Endodermal cell (in vitro differentiated cells): Measurements from ENCODE around the gene SNX9. TPM values are rescaled to one million over a fixed set of nuclear protein-coding genes. Genes with fewer than 3 reads are reported as not detected.
A peak's percentile ranks its signal among the peaks of the same experiment; 100 is the strongest.
"Not testable (repeated sequence)": the region's sequence is repeated elsewhere in the genome, so short reads cannot be mapped to it uniquely, and the experiment has no call there.

Experiments used
- DNase-seq: peaks from one replicate; pipeline ENCODE4 v3.0.0-alpha.2; 2017
- H3K27ac ChIP-seq: 2 replicates; pipeline ENCODE4 v1.5.1; 2013; ENCODE audit warnings: mild to moderate bottlenecking, low read depth, low read length, moderate library complexity
- H3K27me3 ChIP-seq: 2 replicates; pipeline ENCODE4 v1.6.1; 2013; ENCODE audit warnings: mild to moderate bottlenecking, low read length, moderate library complexity; ENCODE audit not compliant: insufficient read depth, control insufficient read depth, poor library complexity, severe bottlenecking
- H3K36me3 ChIP-seq: 2 replicates; pipeline ENCODE4 v1.7.0; 2013; ENCODE audit warnings: mild to moderate bottlenecking, low read length, moderate library complexity; ENCODE audit not compliant: control insufficient read depth, insufficient read depth
- H3K4me1 ChIP-seq: one replicate; pipeline ENCODE4 v1.7.0; 2013; ENCODE audit warnings: low read length; ENCODE audit not compliant: control insufficient read depth, insufficient read depth
- H3K4me3 ChIP-seq: 2 replicates; pipeline ENCODE4 v1.5.1; 2013; ENCODE audit warnings: mild to moderate bottlenecking, low read length, moderate library complexity
- H3K9ac ChIP-seq: 2 replicates; pipeline ENCODE4 v1.6.1; 2013; ENCODE audit warnings: mild to moderate bottlenecking, low read length, moderate library complexity; ENCODE audit not compliant: poor library complexity, severe bottlenecking; ENCODE audit errors: extremely low read depth
- H3K9me3 ChIP-seq: 2 replicates; pipeline ENCODE4 v1.6.1; 2013; ENCODE audit warnings: mild to moderate bottlenecking, low read length, moderate library complexity; ENCODE audit not compliant: control insufficient read depth
- H3K27ac Mint-ChIP-seq: 2 replicates; pipeline ENCODE4 v1.8.0; 2020; ENCODE audit warnings: mixed read lengths
- H3K27me3 Mint-ChIP-seq: 2 replicates; pipeline ENCODE4 v1.8.0; 2021; ENCODE audit warnings: mild to moderate bottlenecking, mixed read lengths; ENCODE audit not compliant: insufficient read depth
- H3K36me3 Mint-ChIP-seq: 2 replicates; pipeline ENCODE4 v1.8.0; 2020; ENCODE audit warnings: low read depth, mixed read lengths
- H3K4me1 Mint-ChIP-seq: 2 replicates; pipeline ENCODE4 v1.8.0; 2020; ENCODE audit warnings: mixed read lengths
- H3K4me3 Mint-ChIP-seq: 2 replicates; pipeline ENCODE4 v1.8.0; 2020; ENCODE audit warnings: mild to moderate bottlenecking, moderate library complexity, mixed read lengths
- H3K9me3 Mint-ChIP-seq: 2 replicates; pipeline ENCODE4 v1.8.0; 2020; ENCODE audit warnings: mild to moderate bottlenecking, mixed read lengths
- CTCF ChIP-seq: fragments of 200-600 bp; sonication (generic); conservative IDR thresholded peaks from 2 replicates; pipeline ENCODE4 v1.5.0; 2021; ENCODE audit warnings: antibody characterized with exemption, mild to moderate bottlenecking
- WGBS, 2 experiments: methylation state at CpG; one replicate each; pipeline versions ENCODE4 v1.1.5 to v1.1.7; 2013; ENCODE audit warnings: missing lambda C conversion rate in 2 of 2, mixed read lengths in 1 of 2; ENCODE audit not compliant: insufficient coverage in 1 of 2, insufficient read length in 1 of 2; 5-methylcytosine and 5-hydroxymethylcytosine counted together
- total RNA-seq, 2 donors: library from RNA; stranded (reverse); fragmentation: NEBNext Ultra II Directional in 1 of 2; extraction: Animal tissue kit (Norgen Biotek cat#: 25700) in 1 of 2; gene quantifications; 2 replicates in 1 of 2; 3 replicates in 1 of 2; pipeline ENCODE4 v1.2.1, GENCODE V29; 2021

Gene SNX9
- total RNA-seq, 2 donors from 2014 or later: 30.6 to 33.0 TPM

- Histone ChIP-seq H3K4me3 (no peak overlapping the region), H3K4me1 (no peaks in the 10 kb centered on the region), H3K27me3 (no peaks in the 10 kb centered on the region), H3K9me3 (peaks cover 11% of the 10 kb centered on the region), H3K9ac (no peak overlapping the region), H3K27ac (no peak overlapping the region), H3K36me3 (peaks cover 43% of the 10 kb centered on the region)
- DNase-seq: no peak
- H3K4me3 Mint-ChIP-seq: no peak overlapping the region
- no peaks in the 10 kb centered on the region for H3K4me1 Mint-ChIP-seq
- peaks cover 12% of the 10 kb centered on the region for H3K9me3 Mint-ChIP-seq
- H3K27ac Mint-ChIP-seq: peak overlapping the region; percentile 49
- 90 to 96% methylated on average over 5 of the region's 5 CpGs for WGBS, 2 experiments
- H3K27me3 Mint-ChIP-seq: no peaks in the 10 kb centered on the region
- peak; percentile 75 for TF ChIP-seq CTCF
- H3K36me3 Mint-ChIP-seq: peaks cover 51% of the 10 kb centered on the region
Observed at GRCh38 chr6:157946865-157947532, 124.0 kb downstream of the SNX9 start.

GRCh38 chr6:157950899-157951298 lies 127.9 kb downstream of the SNX9 start:
- H3K9me3 ChIP-seq: peaks cover 11% of the 10 kb centered on the region
- not testable (repeated sequence) for H3K9ac ChIP-seq, H3K4me3 Mint-ChIP-seq, H3K27me3 Mint-ChIP-seq, H3K27ac ChIP-seq, DNase-seq, H3K27ac Mint-ChIP-seq, H3K4me3 ChIP-seq, H3K27me3 ChIP-seq, H3K36me3 ChIP-seq
- peaks cover 13% of the 10 kb centered on the region for H3K4me1 ChIP-seq
- WGBS, 2 experiments: 100% methylated on average over 1 of the region's 1 CpG; no CpG with 5 or more reads in 1 of the 2 experiments
- peaks cover 16% of the 10 kb centered on the region for H3K36me3 Mint-ChIP-seq
- H3K9me3 Mint-ChIP-seq: peaks cover 12% of the 10 kb centered on the region
- peaks cover 23% of the 10 kb centered on the region for H3K4me1 Mint-ChIP-seq

GRCh38 chr6:157951828-157952227 lies 128.8 kb downstream of the SNX9 start:
- Mint-ChIP-seq H3K4me3 (no peak overlapping the region), H3K27ac (no peak overlapping the region), H3K27me3 (no peaks in the 10 kb centered on the region), H3K36me3 (peaks cover 9% of the 10 kb centered on the region), H3K9me3 (peaks cover 14% of the 10 kb centered on the region), H3K4me1 (peaks cover 23% of the 10 kb centered on the region)
- peaks cover 11% of the 10 kb centered on the region for H3K9me3 ChIP-seq
- H3K27me3 ChIP-seq: no peaks in the 10 kb centered on the region
- TF ChIP-seq CTCF: no peak
- H3K36me3 ChIP-seq: no peaks in the 10 kb centered on the region
- peaks cover 13% of the 10 kb centered on the region for H3K4me1 ChIP-seq
- H3K27ac ChIP-seq: no peak overlapping the region
- no peak for DNase-seq
- H3K9ac ChIP-seq: no peak overlapping the region
- no peak overlapping the region for H3K4me3 ChIP-seq
- WGBS, 2 experiments: 89 to 92% methylated on average over 6 to 9 of the region's 9 CpGs
